Activated T-helper 17 cell treated with anti-CD3 and anti-CD28 coated beads, Interleukin-2, amount 50 U/mL, for 72 hours (primary cell): ENCODE measurements around the gene HJURP. TPM values are rescaled to one million over a fixed set of nuclear protein-coding genes. Genes with fewer than 3 reads are reported as not detected.

Experiments
- ATAC-seq: fragments of 150-1000 bp; cut with Tn5 transposase; replicated peaks from 2 replicates; pipeline ENCODE4 v1.10.0; 2021; ENCODE audit warnings: mild to moderate bottlenecking, moderate library complexity
- H3K27ac Mint-ChIP-seq: one replicate; pipeline ENCODE4 v1.8.0; 2022; ENCODE audit warnings: mixed read lengths
- H3K27me3 Mint-ChIP-seq: one replicate; pipeline ENCODE4 v1.8.0; 2022; ENCODE audit warnings: mixed read lengths
- H3K36me3 Mint-ChIP-seq: one replicate; pipeline ENCODE4 v1.8.0; 2022; ENCODE audit warnings: low read depth, mild to moderate bottlenecking, mixed read lengths
- H3K4me1 Mint-ChIP-seq: one replicate; pipeline ENCODE4 v1.8.0; 2022; ENCODE audit warnings: mixed read lengths
- H3K4me3 Mint-ChIP-seq: one replicate; pipeline ENCODE4 v1.8.0; 2022; ENCODE audit warnings: mild to moderate bottlenecking, mixed read lengths
- H3K9me3 Mint-ChIP-seq: one replicate; pipeline ENCODE4 v1.8.0; 2022; ENCODE audit warnings: mixed read lengths
- total RNA-seq, 2 donors: library from RNA; stranded (reverse); gene quantifications; one replicate each; pipeline ENCODE4 v1.2.3, GENCODE V29; 2022

HJURP gene
- total RNA-seq, 2 donors from 2014 or later, result 90.4 to 147 TPM

GRCh38 chr2:233829193-233830110 is 24.9 kb downstream of the HJURP start:
- H3K4me3 Mint-ChIP-seq, result no peak overlapping the region
- peaks cover 1% of the 10 kb centered on the region for H3K36me3 Mint-ChIP-seq
- H3K27me3 Mint-ChIP-seq, result peaks cover 8% of the 10 kb centered on the region
- H3K4me1 Mint-ChIP-seq, result no peaks in the 10 kb centered on the region
- ATAC-seq, result no peak
- H3K9me3 Mint-ChIP-seq, result no peaks in the 10 kb centered on the region
- H3K27ac Mint-ChIP-seq, result no peak overlapping the region

- Mint-ChIP-seq H3K4me1 (no peaks in the 10 kb centered on the region), H3K36me3 (no peaks in the 10 kb centered on the region), H3K27me3 (peaks cover 8% of the 10 kb centered on the region), H3K4me3 (no peak overlapping the region), H3K9me3 (no peaks in the 10 kb centered on the region), H3K27ac (no peak overlapping the region)
- no peak for ATAC-seq
Measured at GRCh38 chr2:233828546-233829192, 25.7 kb downstream of the HJURP start.

- Mint-ChIP-seq H3K4me1 (no peaks in the 10 kb centered on the region), H3K27me3 (peaks cover 12% of the 10 kb centered on the region), H3K36me3 (no peaks in the 10 kb centered on the region), H3K27ac (no peak overlapping the region), H3K9me3 (no peaks in the 10 kb centered on the region), H3K4me3 (no peak overlapping the region)
- no peak for ATAC-seq
Measured at GRCh38 chr2:233824373-233824772, 30.0 kb downstream of the HJURP start.

GRCh38 chr2:233823731-233824121 is 30.6 kb downstream of the HJURP start:
- no peaks in the 10 kb centered on the region for H3K36me3 Mint-ChIP-seq
- no peak overlapping the region for H3K4me3 Mint-ChIP-seq

GRCh38 chr2:233822781-233823730 is 31.3 kb downstream of the HJURP start:
- H3K27me3 Mint-ChIP-seq, result peaks cover 14% of the 10 kb centered on the region

More at GRCh38 chr2:233823731-233824121, 30.6 kb downstream of the HJURP start:
- H3K27ac Mint-ChIP-seq, result no peak overlapping the region
- ATAC-seq, result no peak
- no peaks in the 10 kb centered on the region for H3K9me3 Mint-ChIP-seq
- H3K4me1 Mint-ChIP-seq, result no peaks in the 10 kb centered on the region
- H3K27me3 Mint-ChIP-seq, result peaks cover 12% of the 10 kb centered on the region

GRCh38 chr2:233822101-233822771 is 32.1 kb downstream of the HJURP start:
- ATAC-seq, result no peak
- Mint-ChIP-seq H3K4me1 (no peaks in the 10 kb centered on the region), H3K9me3 (no peaks in the 10 kb centered on the region), H3K27me3 (peaks cover 16% of the 10 kb centered on the region), H3K27ac (no peak overlapping the region), H3K36me3 (no peaks in the 10 kb centered on the region), H3K4me3 (no peak overlapping the region)

More at GRCh38 chr2:233822781-233823730, 31.3 kb downstream of the HJURP start:
- Mint-ChIP-seq H3K36me3 (no peaks in the 10 kb centered on the region), H3K9me3 (no peaks in the 10 kb centered on the region), H3K4me3 (no peak overlapping the region), H3K4me1 (no peaks in the 10 kb centered on the region), H3K27ac (no peak overlapping the region)
- ATAC-seq, result no peak

GRCh38 chr2:233821709-233822100 is 32.6 kb downstream of the HJURP start:
- no peaks in the 10 kb centered on the region for H3K36me3 Mint-ChIP-seq
- H3K4me1 Mint-ChIP-seq, result no peaks in the 10 kb centered on the region
- no peak for ATAC-seq
- H3K9me3 Mint-ChIP-seq, result no peaks in the 10 kb centered on the region
- H3K27me3 Mint-ChIP-seq, result peaks cover 16% of the 10 kb centered on the region
- H3K27ac Mint-ChIP-seq, result no peak overlapping the region
- no peak overlapping the region for H3K4me3 Mint-ChIP-seq

- Mint-ChIP-seq H3K36me3 (no peaks in the 10 kb centered on the region), H3K4me3 (no peak overlapping the region), H3K27ac (no peak overlapping the region), H3K4me1 (no peaks in the 10 kb centered on the region), H3K27me3 (peaks cover 14% of the 10 kb centered on the region), H3K9me3 (no peaks in the 10 kb centered on the region)
- no peak for ATAC-seq
Measured at GRCh38 chr2:233821196-233821595, 33.1 kb downstream of the HJURP start.

GRCh38 chr2:233820774-233821105 is 33.6 kb downstream of the HJURP start:
- ATAC-seq, result no peak
- Mint-ChIP-seq H3K9me3 (no peaks in the 10 kb centered on the region), H3K4me1 (no peaks in the 10 kb centered on the region), H3K4me3 (no peak overlapping the region), H3K27ac (no peak overlapping the region), H3K36me3 (no peaks in the 10 kb centered on the region), H3K27me3 (peaks cover 13% of the 10 kb centered on the region)

GRCh38 chr2:233819884-233820773 is 34.2 kb downstream of the HJURP start:
- Mint-ChIP-seq H3K36me3 (no peaks in the 10 kb centered on the region), H3K4me3 (no peak overlapping the region), H3K4me1 (no peaks in the 10 kb centered on the region), H3K9me3 (no peaks in the 10 kb centered on the region), H3K27ac (no peak overlapping the region), H3K27me3 (peaks cover 9% of the 10 kb centered on the region)
- no peak for ATAC-seq

GRCh38 chr2:233818639-233819621 is 35.4 kb downstream of the HJURP start:
- Mint-ChIP-seq H3K27ac (no peak overlapping the region), H3K36me3 (no peaks in the 10 kb centered on the region), H3K9me3 (no peaks in the 10 kb centered on the region), H3K4me3 (no peak overlapping the region), H3K4me1 (no peaks in the 10 kb centered on the region), H3K27me3 (peaks cover 8% of the 10 kb centered on the region)
- no peak for ATAC-seq

- no peaks in the 10 kb centered on the region for H3K4me1 Mint-ChIP-seq
- H3K36me3 Mint-ChIP-seq, result no peaks in the 10 kb centered on the region
- ATAC-seq, result no peak
- peaks cover 8% of the 10 kb centered on the region for H3K27me3 Mint-ChIP-seq
- H3K9me3 Mint-ChIP-seq, result no peaks in the 10 kb centered on the region
- H3K27ac Mint-ChIP-seq, result no peak overlapping the region
- H3K4me3 Mint-ChIP-seq, result no peak overlapping the region
Measured at GRCh38 chr2:233817995-233818638, 36.2 kb downstream of the HJURP start.
